ENCODE measurements around the gene NCCRP1.

GRCh38 chr19:39157275-39157996 lies 39.3 kb upstream of the NCCRP1 start:
- TF ChIP-seq CTCF (conservative IDR thresholded peaks at IDR 0.05; ENCODE audit: low read length), result no peak
- TF ChIP-seq EZH2phosphoT487 (IDR thresholded peaks at IDR 0.05; ENCODE audit: borderline replicate concordance), result no peak

Measured in Loucy (cell line).